ENCODE data around the gene OR1L8. TPM values are rescaled to one million over a fixed set of nuclear protein-coding genes. Genes with fewer than 3 reads are reported as not detected.

The OR1L8 gene
- total RNA-seq, 1 experiment from 2014 or later, result not detected

DNA sequence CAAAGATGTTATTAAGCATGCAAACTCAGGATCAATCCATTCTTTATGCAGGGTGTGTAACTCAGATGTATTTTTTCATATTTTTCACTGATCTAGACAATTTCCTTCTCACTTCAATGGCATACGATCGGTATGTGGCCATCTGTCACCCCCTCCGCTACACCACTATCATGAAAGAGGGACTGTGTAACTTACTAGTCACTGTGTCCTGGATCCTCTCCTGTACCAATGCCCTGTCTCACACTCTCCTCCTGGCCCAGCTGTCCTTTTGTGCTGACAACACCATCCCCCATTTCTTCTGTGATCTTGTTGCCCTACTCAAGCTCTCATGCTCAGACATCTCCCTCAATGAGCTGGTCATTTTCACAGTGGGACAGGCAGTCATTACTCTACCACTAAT, 63.8 kb downstream of the OR1L8 start:
- H3K36me3 ChIP-seq (ENCODE audit: control insufficient read depth, insufficient read depth, low read length), result no peaks in the 10 kb centered on the region
- intact Hi-C loops (cut with micrococcal nuclease; ENCODE audit: unreplicated experiment), result no loop called here
- no peaks in the 10 kb centered on the region for H3K36me3 Mint-ChIP-seq (ENCODE audit: insufficient read depth, unreplicated experiment)
- H3K27ac Mint-ChIP-seq (ENCODE audit: unreplicated experiment), result no peak overlapping the region
- POLR2A ChIA-PET, result no interaction called here
- no peaks in the 10 kb centered on the region for H3K4me1 ChIP-seq
- CTCF ChIA-PET, result interaction anchor here (1.4 kb wide), 1 partner anchor 21 kb away, joined by 3 read pairs; no protein-coding TSS in a partner anchor
- BruUV-seq (replicated peaks), result no TSS peak
- no peaks in the 10 kb centered on the region for H3K4me1 Mint-ChIP-seq (ENCODE audit: low read depth, unreplicated experiment)
- DNase-seq, result no peak
- TF ChIP-seq, protein P1, sequence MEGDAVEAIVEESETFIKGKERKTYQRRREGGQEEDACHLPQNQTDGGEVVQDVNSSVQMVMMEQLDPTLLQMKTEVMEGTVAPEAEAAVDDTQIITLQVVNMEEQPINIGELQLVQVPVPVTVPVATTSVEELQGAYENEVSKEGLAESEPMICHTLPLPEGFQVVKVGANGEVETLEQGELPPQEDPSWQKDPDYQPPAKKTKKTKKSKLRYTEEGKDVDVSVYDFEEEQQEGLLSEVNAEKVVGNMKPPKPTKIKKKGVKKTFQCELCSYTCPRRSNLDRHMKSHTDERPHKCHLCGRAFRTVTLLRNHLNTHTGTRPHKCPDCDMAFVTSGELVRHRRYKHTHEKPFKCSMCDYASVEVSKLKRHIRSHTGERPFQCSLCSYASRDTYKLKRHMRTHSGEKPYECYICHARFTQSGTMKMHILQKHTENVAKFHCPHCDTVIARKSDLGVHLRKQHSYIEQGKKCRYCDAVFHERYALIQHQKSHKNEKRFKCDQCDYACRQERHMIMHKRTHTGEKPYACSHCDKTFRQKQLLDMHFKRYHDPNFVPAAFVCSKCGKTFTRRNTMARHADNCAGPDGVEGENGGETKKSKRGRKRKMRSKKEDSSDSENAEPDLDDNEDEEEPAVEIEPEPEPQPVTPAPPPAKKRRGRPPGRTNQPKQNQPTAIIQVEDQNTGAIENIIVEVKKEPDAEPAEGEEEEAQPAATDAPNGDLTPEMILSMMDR (IDR thresholded peaks at IDR 0.05; ENCODE audit: insufficient read depth in 1 of 2, low read depth in 1 of 2, low read length in 1 of 2, severe bottlenecking in 1 of 2, unreplicated experiment in 1 of 2), result no peak
- H3K4me3 Mint-ChIP-seq (ENCODE audit: unreplicated experiment), result no peak overlapping the region
- H3K27me3 ChIP-seq (replicated peaks; ENCODE audit: control insufficient read depth, insufficient read depth, low read length), result peaks cover 1% of the 10 kb centered on the region
- H3K4me3 ChIP-seq (ENCODE audit: low read depth, low read length), result no peak overlapping the region
- no peaks in the 10 kb centered on the region for H3K9me3 Mint-ChIP-seq (ENCODE audit: unreplicated experiment)
- H3K27me3 Mint-ChIP-seq (ENCODE audit: insufficient read depth, unreplicated experiment), result peaks cover 4% of the 10 kb centered on the region
- no peaks in the 10 kb centered on the region for H3K9me3 ChIP-seq

DNA sequence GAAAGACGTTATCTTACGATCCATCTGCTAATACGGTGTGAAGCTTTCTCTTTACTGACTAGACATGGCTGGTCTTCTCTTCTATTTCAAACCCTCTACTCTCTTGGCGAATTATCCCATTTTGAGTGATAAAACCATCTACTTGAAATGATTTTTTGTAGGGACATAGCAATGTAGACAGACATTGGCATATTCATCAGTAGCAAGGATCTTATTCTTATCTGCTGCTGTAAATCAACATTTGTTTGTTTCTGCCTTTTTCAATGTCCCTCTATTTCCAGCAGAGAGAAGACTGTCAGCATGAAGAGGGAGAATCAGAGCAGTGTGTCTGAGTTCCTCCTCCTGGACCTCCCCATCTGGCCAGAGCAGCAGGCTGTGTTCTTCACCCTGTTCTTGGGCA, 64.3 kb downstream of the OR1L8 start, which contains the start of gene OR1J4:
Gene OR1J4 (plus strand): TSS at position 301 of the 400 bp plus-strand sequence. CDS start 0 bp downstream, at position 301.
- no peaks in the 10 kb centered on the region for H3K9me3 ChIP-seq
- Mint-ChIP-seq H3K4me1 (ENCODE audit: low read depth, unreplicated experiment) (no peaks in the 10 kb centered on the region), H3K4me3 (ENCODE audit: unreplicated experiment) (no peak within 1 kb of the TSS), H3K36me3 (ENCODE audit: insufficient read depth, unreplicated experiment) (no peaks in the 10 kb centered on the region), H3K27ac (ENCODE audit: unreplicated experiment) (no peak within 1 kb of the TSS), H3K9me3 (ENCODE audit: unreplicated experiment) (no peaks in the 10 kb centered on the region), H3K27me3 (ENCODE audit: insufficient read depth, unreplicated experiment) (peaks cover 4% of the 10 kb centered on the region)
- intact Hi-C loops (cut with micrococcal nuclease; ENCODE audit: unreplicated experiment), result no loop called here
- TF ChIP-seq, protein P1 (IDR thresholded peaks at IDR 0.05; ENCODE audit: insufficient read depth in 1 of 2, low read depth in 1 of 2, low read length in 1 of 2, severe bottlenecking in 1 of 2, unreplicated experiment in 1 of 2), result no peak
- peaks cover 1% of the 10 kb centered on the region for H3K27me3 ChIP-seq (replicated peaks; ENCODE audit: control insufficient read depth, insufficient read depth, low read length)
- H3K36me3 ChIP-seq (ENCODE audit: control insufficient read depth, insufficient read depth, low read length), result no peaks in the 10 kb centered on the region
- ChIA-PET CTCF (no interaction called here), POLR2A (no interaction called here)
- no peak within 1 kb of the TSS for H3K4me3 ChIP-seq (ENCODE audit: low read depth, low read length)
- H3K4me1 ChIP-seq, result no peaks in the 10 kb centered on the region
- no peak for DNase-seq
- BruUV-seq (replicated peaks), result no TSS peak

DNA sequence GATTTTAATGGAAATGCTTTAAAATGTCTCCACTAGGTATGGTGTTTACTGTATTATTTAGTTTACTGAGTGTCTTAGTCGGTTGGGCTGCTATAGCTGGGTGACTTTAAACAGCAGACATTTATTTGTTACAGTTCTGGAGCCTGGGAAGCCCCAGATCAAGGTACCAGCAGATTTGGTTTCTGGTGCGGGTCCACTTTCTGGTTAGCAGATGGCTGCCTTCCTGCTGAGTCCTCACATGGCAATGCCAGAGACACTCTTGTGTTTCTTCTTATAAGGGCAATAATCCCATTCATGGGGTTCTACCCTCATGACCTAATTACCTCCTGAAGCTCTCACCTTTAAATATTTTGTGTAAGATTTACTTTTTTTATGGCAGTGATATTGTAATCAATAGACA, 65.0 kb downstream of the OR1L8 start:
- H3K27ac Mint-ChIP-seq (ENCODE audit: unreplicated experiment), result no peak overlapping the region
- Histone ChIP-seq H3K4me1 (no peaks in the 10 kb centered on the region), H3K4me3 (ENCODE audit: low read depth, low read length) (no peak overlapping the region), H3K36me3 (ENCODE audit: control insufficient read depth, insufficient read depth, low read length) (no peaks in the 10 kb centered on the region), H3K27me3 (replicated peaks; ENCODE audit: control insufficient read depth, insufficient read depth, low read length) (peaks cover 1% of the 10 kb centered on the region), H3K9me3 (no peaks in the 10 kb centered on the region)
- ChIA-PET POLR2A (no interaction called here), CTCF (no interaction called here)
- no TSS peak for BruUV-seq (replicated peaks)
- DNase-seq, result no peak
- H3K36me3 Mint-ChIP-seq (ENCODE audit: insufficient read depth, unreplicated experiment), result no peaks in the 10 kb centered on the region
- peaks cover 4% of the 10 kb centered on the region for H3K27me3 Mint-ChIP-seq (ENCODE audit: insufficient read depth, unreplicated experiment)
- H3K4me1 Mint-ChIP-seq (ENCODE audit: low read depth, unreplicated experiment), result no peaks in the 10 kb centered on the region
- H3K4me3 Mint-ChIP-seq (ENCODE audit: unreplicated experiment), result no peak overlapping the region
- no peaks in the 10 kb centered on the region for H3K9me3 Mint-ChIP-seq (ENCODE audit: unreplicated experiment)
- intact Hi-C loops (cut with micrococcal nuclease; ENCODE audit: unreplicated experiment), result no loop called here
- TF ChIP-seq, protein P1 (IDR thresholded peaks at IDR 0.05; ENCODE audit: insufficient read depth in 1 of 2, low read depth in 1 of 2, low read length in 1 of 2, severe bottlenecking in 1 of 2, unreplicated experiment in 1 of 2), result no peak

Other genes with a start within 250 kb of the OR1L8 start
- 0.19 and 0.29 TPM in 2 replicates for gene PTGS1, start 212.4 kb downstream of the OR1L8 start, total RNA-seq (2022)
- gene OR1J1, start 105.5 kb downstream of the OR1L8 start, total RNA-seq (2022), result not detected in 2 replicates
- not detected in 2 replicates for gene OR1J2, start 72.6 kb downstream of the OR1L8 start, total RNA-seq (2022)
- gene OR1J4, start 64.2 kb downstream of the OR1L8 start, total RNA-seq (2022), result not detected in 2 replicates
- not detected in 2 replicates for gene OR1N1, start 56.1 kb downstream of the OR1L8 start, total RNA-seq (2022)
- not detected in 2 replicates for gene OR1N2, start 30.3 kb downstream of the OR1L8 start, total RNA-seq (2022)
- not detected in 2 replicates for gene OR1Q1, start 31.4 kb upstream of the OR1L8 start, total RNA-seq (2022)
- gene OR1B1, start 74.2 kb upstream of the OR1L8 start, total RNA-seq (2022), result not detected in 2 replicates
- gene OR1L1, start 78.3 kb upstream of the OR1L8 start, total RNA-seq (2022), result not detected in 2 replicates
- not detected in 2 replicates for gene OR1L3, start 91.7 kb upstream of the OR1L8 start, total RNA-seq (2022)
- gene OR1L4, start 140.6 kb upstream of the OR1L8 start, total RNA-seq (2022), result not detected in 2 replicates
- not detected in 2 replicates for gene OR1L6, start 158.9 kb upstream of the OR1L8 start, total RNA-seq (2022)
- not detected in 2 replicates for gene OR5C1, start 205.5 kb upstream of the OR1L8 start, total RNA-seq (2022)
- gene OR1K1, start 216.7 kb upstream of the OR1L8 start, total RNA-seq (2022), result not detected in 2 replicates
- gene PDCL, start 245.2 kb upstream of the OR1L8 start, total RNA-seq (2022), result 20.7 and 20.8 TPM in 2 replicates

All from Caco-2 (cell line).